GM10266 (cell line): ENCODE data around the gene MLLT11.

ENCODE experiments used
- DNase-seq: peaks from one replicate; pipeline ENCODE4 v3.0.0; 2012; ENCODE audit errors: extremely low spot score
- TF ChIP-seq, protein P1 (sequence below): IDR thresholded peaks from 2 replicates; pipeline ENCODE4 v1.5.1; 2012; ENCODE audit warnings: mild to moderate bottlenecking, low read depth; ENCODE audit not compliant: control insufficient read depth, insufficient read depth; ENCODE audit errors: missing control alignments

MLLT11 gene, protein sequence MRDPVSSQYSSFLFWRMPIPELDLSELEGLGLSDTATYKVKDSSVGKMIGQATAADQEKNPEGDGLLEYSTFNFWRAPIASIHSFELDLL

GRCh38 chr1:151060007-151060656 is at the start of gene MLLT11:
TSS of gene MLLT11 (plus strand) at chr1:151060397. CDS start at chr1:151067225, 6,828 bp downstream.
- TF ChIP-seq, protein P1, sequence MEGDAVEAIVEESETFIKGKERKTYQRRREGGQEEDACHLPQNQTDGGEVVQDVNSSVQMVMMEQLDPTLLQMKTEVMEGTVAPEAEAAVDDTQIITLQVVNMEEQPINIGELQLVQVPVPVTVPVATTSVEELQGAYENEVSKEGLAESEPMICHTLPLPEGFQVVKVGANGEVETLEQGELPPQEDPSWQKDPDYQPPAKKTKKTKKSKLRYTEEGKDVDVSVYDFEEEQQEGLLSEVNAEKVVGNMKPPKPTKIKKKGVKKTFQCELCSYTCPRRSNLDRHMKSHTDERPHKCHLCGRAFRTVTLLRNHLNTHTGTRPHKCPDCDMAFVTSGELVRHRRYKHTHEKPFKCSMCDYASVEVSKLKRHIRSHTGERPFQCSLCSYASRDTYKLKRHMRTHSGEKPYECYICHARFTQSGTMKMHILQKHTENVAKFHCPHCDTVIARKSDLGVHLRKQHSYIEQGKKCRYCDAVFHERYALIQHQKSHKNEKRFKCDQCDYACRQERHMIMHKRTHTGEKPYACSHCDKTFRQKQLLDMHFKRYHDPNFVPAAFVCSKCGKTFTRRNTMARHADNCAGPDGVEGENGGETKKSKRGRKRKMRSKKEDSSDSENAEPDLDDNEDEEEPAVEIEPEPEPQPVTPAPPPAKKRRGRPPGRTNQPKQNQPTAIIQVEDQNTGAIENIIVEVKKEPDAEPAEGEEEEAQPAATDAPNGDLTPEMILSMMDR: no peak
- no peak for DNase-seq

DNA sequence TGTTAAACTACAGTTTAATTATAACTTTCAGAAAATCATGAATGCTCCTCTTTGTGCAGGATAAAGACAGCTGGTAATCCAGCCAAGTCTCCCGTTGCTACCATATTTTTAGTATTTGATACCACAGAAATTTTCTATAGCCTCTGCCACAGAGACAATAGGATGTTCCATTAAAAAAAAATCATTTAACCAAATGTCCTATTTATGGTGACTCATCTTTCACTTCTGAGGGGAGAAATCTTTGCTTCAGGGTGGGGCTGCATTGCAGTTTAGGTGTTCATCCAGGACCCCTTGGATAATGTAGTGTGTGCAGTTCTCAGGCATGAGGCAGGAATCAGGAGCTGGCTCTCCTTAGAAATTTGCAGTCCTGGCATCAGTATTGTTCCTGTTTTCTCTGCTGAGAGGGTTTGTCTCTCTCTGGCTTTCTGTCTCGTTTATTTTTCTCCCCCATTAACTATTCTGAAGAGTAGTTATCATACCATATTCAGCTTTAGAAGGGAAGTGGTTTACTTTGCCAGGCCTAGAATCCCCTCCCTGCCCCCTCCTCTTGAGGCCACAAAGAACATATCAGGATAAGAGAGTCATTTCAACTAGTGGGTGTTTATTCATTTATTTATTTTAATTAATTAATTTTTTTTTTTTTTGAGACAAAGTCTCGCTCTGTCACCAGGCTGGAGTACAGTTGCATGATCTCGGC is 48.9 kb upstream of the MLLT11 start:
- no peak for DNase-seq
- TF ChIP-seq, protein P1: no peak

DNA sequence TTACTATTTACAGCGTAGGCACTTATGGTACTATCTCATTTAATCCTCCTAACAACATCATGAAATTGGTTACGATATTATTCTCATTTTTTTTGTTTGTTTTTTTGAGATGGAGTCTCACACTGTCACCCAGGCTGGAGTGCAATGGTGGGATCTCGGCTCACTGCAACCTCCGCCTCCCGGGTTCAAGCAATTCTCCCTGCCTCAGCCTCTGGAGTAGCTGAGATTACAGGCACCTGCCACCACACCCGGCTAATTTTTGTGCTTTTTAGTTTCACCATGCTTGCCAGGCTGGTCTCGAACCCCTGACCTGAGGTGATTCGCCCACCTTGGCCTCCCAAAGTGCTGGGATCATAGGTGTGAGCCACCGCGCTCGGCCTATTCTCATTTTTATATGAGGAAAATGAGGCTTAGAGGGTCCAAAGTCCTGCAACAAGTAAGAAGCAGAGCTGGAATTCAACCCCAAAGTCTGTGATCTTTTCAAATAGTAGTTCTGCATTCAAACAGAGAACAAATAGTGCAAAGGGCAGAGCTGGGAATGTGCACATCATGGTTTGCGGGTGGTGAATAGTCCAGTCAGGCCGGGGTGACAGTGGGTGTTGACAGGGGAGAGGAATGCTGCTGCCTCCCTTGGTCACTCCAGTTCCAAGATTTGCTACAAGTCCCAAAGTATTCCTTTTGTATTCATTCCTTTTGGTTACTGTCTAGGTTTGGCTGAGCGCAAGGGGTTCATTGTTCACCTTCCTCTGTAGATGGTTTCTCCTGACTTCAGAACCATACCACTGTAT is 47.3 kb upstream of the MLLT11 start:
- TF ChIP-seq, protein P1: no peak
- no peak for DNase-seq

DNA sequence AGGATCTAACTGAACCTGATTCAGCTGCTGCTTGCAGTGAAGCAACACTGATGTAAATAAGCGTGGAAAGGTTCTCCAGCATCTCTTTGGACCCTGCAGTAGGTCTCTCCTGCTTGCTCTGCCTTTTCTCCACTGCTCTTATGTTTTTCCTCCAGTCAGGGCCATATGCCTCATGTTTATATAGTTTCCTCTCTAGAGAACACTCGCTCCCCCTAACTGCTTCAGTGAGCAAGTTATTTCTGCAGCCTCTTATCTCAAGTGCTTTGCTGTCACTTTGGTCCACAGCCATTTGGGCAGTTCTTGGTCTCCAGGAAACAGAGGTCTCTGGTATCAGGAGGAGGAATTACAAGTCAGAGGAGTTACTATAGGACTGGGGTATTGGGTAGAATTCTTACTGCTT is 46.7 kb upstream of the MLLT11 start:
- TF ChIP-seq, protein P1: no peak
- no peak for DNase-seq

DNA sequence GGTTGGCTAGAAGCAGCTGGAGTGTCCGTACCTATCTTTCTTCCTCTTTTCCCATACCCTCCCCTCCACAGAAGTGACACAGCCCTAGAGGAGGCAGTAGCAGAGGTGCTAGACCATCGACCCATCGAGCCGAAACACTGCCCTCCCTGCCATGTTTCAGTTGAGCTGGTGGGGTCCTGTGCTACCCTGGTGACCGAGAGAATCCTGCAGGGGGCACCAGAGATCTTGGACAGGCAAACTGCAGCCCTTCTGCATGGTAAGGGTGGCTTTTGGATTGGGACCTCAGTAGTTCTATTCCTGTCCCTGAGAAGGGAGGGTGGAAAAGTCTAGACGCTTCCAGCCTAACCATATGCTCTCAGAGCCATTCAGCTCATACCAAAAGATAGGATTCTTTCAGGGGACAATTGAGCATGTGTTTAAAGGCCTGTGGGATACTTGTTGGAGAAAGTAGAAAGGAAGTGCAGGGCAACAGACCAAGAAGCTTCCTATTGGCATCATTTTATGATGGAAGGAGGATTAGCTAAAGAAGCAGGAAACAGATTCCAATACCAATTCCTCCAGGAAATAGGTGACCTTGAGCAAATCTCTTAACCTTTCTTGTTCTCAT is 35.6 kb upstream of the MLLT11 start:
- peak; percentile 77 for DNase-seq
- TF ChIP-seq, protein P1: peak; percentile 85

DNA sequence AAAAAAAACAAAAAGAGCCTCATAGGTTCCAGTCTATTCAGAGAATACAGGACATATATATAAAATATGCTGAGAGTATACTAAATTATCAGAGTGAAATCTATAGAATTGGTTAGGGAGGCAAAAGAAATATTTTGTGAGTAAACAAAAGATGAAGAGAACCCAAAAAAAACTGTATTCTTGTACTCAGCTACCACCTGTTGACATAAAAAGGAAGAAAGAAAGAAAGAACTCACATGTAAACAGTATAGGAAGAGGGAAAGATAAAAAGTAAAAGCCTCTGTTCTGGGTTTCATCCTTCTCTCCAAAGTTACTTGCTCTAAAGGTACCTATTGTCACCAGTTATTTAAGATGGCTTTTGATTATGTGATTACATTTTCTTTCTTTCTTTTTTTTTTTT is 33.7 kb upstream of the MLLT11 start:
- DNase-seq: no peak
- TF ChIP-seq, protein P1: no peak
